NT2/D1 (cell line): ENCODE data around the gene PITPNM3.

Experiments used
- SUZ12 ChIP-seq: IDR thresholded peaks from 2 replicates; pipeline ENCODE4 v1.6.1; 2011; ENCODE audit not compliant: insufficient read length, insufficient read depth; ENCODE audit errors: extremely low read depth
- YY1 ChIP-seq: IDR thresholded peaks from 2 replicates; pipeline ENCODE4 v1.6.1; 2011; ENCODE audit not compliant: insufficient read length, insufficient read depth

- no peak for TF ChIP-seq YY1
- TF ChIP-seq SUZ12, result no peak
Measured at GRCh38 chr17:6596081-6596480, 39.7 kb upstream of the PITPNM3 start.
